Measurements from ENCODE around the gene BCAP29.
"Not testable (repeated sequence)": the region's sequence is repeated elsewhere in the genome, so short reads cannot be mapped to it uniquely, and the experiment has no call there.

BCAP29 gene, protein sequence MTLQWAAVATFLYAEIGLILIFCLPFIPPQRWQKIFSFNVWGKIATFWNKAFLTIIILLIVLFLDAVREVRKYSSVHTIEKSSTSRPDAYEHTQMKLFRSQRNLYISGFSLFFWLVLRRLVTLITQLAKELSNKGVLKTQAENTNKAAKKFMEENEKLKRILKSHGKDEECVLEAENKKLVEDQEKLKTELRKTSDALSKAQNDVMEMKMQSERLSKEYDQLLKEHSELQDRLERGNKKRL

DNA sequence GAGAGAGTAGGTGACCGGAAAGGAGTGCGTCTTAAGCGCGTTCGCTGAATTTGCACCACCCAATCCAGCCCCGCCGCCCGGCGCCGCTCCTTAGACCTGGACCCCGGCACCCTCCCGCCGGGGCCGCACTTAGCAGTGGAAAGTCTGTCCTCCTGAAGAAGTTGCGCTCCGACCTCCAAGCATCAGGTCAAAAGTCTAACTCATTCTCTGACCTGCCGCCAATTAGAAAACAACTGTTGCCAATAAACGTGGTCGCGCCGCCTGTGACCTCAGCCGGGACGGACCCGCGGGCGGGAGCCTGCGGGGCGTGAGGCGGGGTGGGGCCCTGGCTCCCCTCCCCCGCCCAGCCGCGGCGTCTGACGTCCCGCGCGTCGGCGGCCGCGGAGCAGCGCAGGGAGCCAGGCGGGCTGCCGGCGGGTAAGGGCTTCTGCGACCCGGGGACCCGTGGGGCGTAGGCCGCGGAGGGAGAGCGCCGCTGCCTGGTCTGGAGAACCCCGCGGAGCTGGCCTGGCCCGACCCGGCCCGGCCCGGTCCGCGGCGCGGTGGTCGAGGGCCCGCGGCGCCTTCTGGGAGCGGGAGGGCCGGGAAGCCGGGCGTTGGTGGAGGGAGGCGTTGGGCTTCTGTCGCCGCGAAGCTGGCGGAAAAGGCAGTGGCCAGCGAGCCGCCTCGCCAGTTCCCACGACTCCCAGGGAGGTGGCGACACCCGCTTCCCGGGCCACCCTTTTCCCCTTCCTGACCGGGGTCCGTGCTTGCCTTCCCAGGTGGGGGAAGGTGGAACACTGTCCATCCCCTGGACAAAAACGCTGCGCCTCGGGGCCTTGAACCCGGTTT lies at the start of gene BCAP29:
Gene BCAP29, plus strand, starts transcription at position 362 of the 831 bp plus-strand sequence. CDS start 527 bp downstream, outside the sequence.
- Mint-ChIP-seq H3K36me3 (ENCODE audit: low read depth) (peaks cover 11% of the 10 kb centered on the region), H3K9me3 (no peaks in the 10 kb centered on the region), H3K27me3 (ENCODE audit: low read depth) (no peaks in the 10 kb centered on the region), H3K4me1 (ENCODE audit: low read depth) (peaks cover 24% of the 10 kb centered on the region), H3K4me3 (peak within 1 kb of the TSS; percentile 89), H3K27ac (peak within 1 kb of the TSS; percentile 85)

DNA sequence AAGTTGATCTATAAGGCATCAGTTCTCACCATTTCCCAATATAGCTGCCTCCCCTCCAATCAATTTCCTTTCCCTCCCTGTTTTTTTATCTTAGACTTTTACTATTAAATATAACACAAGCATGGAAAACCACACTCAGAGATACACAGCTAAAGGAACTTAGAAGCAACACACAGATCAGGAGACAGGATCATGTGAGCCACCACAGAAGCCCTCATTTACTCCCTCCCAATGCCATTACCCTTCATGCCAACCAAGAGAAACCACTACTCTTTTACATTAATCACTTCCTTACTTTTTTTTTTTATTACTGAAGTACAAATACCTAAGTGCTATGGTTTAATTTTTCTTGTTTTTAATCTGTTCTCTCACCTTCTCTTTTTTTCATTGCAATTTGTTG lies 49.3 kb upstream of the BCAP29 start:
- no peaks in the 10 kb centered on the region for H3K27me3 Mint-ChIP-seq (ENCODE audit: low read depth)
- H3K27ac Mint-ChIP-seq: no peak overlapping the region
- H3K4me3 Mint-ChIP-seq: no peak overlapping the region
- peaks cover 23% of the 10 kb centered on the region for H3K36me3 Mint-ChIP-seq (ENCODE audit: low read depth)
- peaks cover 13% of the 10 kb centered on the region for H3K4me1 Mint-ChIP-seq (ENCODE audit: low read depth)
- H3K9me3 Mint-ChIP-seq: peaks cover 13% of the 10 kb centered on the region

DNA sequence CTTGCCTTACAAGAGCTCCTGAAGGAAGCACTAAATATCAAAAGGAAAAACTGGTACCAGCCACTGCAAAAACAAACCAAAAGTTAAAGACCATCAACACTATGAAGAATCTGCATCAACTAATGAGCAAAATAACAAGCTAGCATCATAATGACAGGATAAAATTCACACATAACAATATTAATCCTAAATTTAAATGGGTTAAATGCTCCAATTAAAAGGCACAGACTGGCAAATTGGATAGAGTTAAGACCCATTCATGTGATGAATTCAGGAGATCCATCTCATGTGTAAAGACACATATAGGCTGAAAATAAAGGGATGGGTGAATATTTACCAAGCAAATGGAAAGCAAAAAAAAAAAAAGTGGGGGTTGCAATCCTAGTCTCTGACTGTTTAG lies 45.9 kb upstream of the BCAP29 start:
- no peak overlapping the region for H3K4me3 Mint-ChIP-seq
- no peak overlapping the region for H3K27ac Mint-ChIP-seq
- H3K36me3 Mint-ChIP-seq (ENCODE audit: low read depth): peaks cover 31% of the 10 kb centered on the region
- H3K9me3 Mint-ChIP-seq: peaks cover 14% of the 10 kb centered on the region
- H3K27me3 Mint-ChIP-seq (ENCODE audit: low read depth): no peaks in the 10 kb centered on the region
- H3K4me1 Mint-ChIP-seq (ENCODE audit: low read depth): peaks cover 13% of the 10 kb centered on the region

DNA sequence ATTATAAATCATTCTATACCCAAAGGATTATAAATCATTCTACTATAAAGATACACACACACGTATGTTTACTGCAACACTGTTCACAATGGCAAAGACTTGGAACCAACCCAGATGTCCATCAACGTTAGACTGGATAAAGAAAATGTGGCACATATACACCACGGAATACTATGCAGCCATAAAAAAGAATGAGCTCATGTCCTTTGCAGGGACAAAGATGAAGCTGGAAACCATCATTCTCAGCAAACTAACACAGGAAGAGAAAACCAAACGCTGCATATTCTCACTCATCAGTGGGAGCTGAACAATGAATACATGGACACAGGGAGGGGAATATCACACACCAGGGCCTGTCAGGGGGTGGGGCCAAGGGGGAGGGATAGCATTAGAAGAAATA lies 42.8 kb upstream of the BCAP29 start:
- H3K27me3 Mint-ChIP-seq (ENCODE audit: low read depth); H3K4me3 Mint-ChIP-seq; H3K27ac Mint-ChIP-seq: not testable (repeated sequence)
- Mint-ChIP-seq H3K36me3 (ENCODE audit: low read depth) (peaks cover 34% of the 10 kb centered on the region), H3K4me1 (ENCODE audit: low read depth) (peaks cover 13% of the 10 kb centered on the region), H3K9me3 (peaks cover 14% of the 10 kb centered on the region)

DNA sequence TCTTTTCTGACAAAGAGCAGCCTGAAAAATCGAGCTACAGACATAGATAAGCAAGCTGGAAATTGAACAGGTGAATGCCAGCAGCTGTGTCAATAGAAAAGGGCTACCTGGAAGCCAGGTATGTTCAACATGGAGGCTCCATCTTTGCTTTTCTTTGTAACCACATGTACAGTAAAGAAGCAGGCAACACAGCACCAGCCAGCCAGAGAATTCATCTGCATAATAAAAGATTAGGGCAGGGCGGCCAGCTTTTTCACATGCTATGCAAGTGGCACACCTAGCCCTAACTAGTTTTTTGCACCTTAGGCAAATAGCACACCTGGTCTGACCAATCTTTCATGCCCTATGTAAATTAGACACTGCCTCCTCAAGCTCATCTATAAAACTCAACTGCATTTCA lies 42.0 kb upstream of the BCAP29 start:
- H3K36me3 Mint-ChIP-seq (ENCODE audit: low read depth): peaks cover 35% of the 10 kb centered on the region
- H3K27me3 Mint-ChIP-seq (ENCODE audit: low read depth): no peaks in the 10 kb centered on the region
- H3K4me3 Mint-ChIP-seq: no peak overlapping the region
- peaks cover 14% of the 10 kb centered on the region for H3K9me3 Mint-ChIP-seq
- H3K27ac Mint-ChIP-seq: no peak overlapping the region
- H3K4me1 Mint-ChIP-seq (ENCODE audit: low read depth): peaks cover 13% of the 10 kb centered on the region

DNA sequence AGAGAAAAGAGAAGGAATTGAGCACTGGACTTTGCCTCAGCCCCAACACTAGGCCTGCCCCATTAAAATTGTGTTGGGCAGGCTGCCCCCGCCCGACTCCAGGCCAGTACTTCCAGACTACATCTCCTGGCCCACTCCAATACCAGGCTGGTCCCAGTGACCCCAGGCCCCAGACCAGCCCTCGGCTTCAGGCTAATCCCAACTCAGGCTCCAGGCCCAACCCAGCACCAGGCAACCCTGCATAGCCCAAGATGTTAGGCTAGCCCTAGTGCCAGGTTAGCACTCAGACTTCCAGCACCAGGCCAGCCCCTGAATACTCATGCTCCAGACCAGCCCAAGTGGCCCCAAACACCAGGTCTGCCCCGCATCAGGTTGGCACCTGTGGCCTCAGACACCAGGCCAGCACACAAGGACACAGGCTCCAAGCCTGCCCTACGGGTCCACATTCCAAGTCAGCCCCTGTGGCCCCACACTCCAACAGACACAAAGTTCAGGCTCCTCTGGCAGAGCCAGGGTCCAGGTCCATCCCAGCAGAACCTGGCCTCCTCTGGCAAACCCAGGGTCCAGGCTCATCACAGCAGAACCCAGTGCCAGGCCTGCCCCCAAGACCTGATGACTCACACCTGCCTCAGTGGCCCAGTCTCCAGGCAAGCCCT lies 36.6 kb upstream of the BCAP29 start:
- Mint-ChIP-seq H3K27ac (no peak overlapping the region), H3K9me3 (peaks cover 25% of the 10 kb centered on the region), H3K4me3 (no peak overlapping the region), H3K36me3 (ENCODE audit: low read depth) (peaks cover 38% of the 10 kb centered on the region), H3K27me3 (ENCODE audit: low read depth) (no peaks in the 10 kb centered on the region), H3K4me1 (ENCODE audit: low read depth) (peaks cover 2% of the 10 kb centered on the region)

DNA sequence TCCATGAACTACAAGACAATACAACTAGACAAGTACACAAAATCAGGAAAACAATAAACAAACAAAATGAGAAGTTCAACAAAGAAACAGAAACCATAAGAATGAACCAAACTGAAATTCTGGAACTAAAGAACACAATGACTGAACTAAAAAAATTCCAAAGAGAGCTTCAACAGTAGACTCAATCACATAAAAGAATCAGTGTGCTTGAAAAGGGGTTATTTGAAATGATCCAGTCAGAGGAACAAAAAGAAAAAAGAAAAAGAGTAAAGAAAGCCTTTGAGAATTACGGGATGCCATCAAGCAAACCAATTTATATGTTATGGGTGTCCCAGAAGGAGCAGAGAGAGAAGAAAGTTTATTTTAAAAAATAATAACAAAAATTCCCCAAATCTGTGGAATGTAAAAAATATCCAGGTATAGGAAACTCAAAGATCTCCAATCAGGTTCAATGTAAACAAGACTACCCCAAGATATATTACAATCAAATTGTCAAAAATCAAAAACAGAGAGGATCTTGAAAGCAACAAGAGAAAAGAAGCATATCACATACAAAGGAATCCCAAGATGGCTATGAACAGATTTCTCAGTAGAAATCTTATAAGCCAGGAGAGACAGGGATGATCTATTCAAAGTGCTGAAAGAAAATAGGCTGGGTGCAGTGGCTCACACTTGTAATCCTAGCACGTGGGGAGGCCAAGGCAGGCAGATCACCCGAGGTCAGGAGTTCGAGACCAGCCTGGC lies 35.0 kb upstream of the BCAP29 start:
- H3K4me1 Mint-ChIP-seq (ENCODE audit: low read depth): no peaks in the 10 kb centered on the region
- no peak overlapping the region for H3K4me3 Mint-ChIP-seq
- peaks cover 25% of the 10 kb centered on the region for H3K9me3 Mint-ChIP-seq
- no peak overlapping the region for H3K27ac Mint-ChIP-seq
- H3K27me3 Mint-ChIP-seq (ENCODE audit: low read depth): no peaks in the 10 kb centered on the region
- H3K36me3 Mint-ChIP-seq (ENCODE audit: low read depth): peaks cover 41% of the 10 kb centered on the region

DNA sequence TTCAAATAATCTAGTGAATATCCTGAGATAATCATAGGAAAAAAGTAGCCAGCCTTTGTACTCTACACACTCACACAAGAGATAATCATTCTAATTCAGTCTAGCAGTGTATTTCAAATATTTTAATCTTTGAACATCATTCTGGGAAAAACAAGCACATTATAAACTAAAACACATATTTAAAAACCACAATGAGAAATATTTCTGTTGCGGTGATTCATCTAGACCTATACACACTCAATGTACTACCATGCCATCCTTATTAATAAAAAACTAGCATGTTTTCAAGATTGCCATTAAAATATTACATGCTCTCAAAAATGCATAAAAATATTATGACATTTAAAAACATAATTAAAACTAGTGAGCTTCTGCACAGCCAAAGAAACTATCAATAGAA lies 28.1 kb upstream of the BCAP29 start:
- peaks cover 4% of the 10 kb centered on the region for H3K9me3 Mint-ChIP-seq
- peaks cover 54% of the 10 kb centered on the region for H3K36me3 Mint-ChIP-seq (ENCODE audit: low read depth)
- peaks cover 17% of the 10 kb centered on the region for H3K4me1 Mint-ChIP-seq (ENCODE audit: low read depth)
- H3K4me3 Mint-ChIP-seq: no peak overlapping the region
- no peaks in the 10 kb centered on the region for H3K27me3 Mint-ChIP-seq (ENCODE audit: low read depth)
- H3K27ac Mint-ChIP-seq: no peak overlapping the region

DNA sequence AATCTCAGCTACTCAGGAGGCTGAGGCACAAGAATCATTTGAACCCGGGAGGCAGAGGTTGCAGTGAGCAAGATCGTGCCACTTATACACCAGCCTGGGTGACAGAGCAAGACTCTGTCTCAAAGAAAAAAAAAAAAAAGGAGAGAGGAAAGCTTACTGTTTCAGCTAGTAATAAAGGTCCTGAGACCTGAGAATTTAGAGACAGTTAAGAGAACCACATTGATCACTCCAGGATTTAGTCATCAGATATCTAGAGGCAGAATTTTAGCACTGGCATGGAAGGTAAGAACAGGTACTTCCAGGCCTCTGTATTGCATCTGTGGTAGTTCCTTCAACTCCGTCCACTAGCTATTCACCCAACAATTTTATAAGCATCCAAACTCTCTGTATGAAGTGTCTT lies 24.2 kb upstream of the BCAP29 start:
- Mint-ChIP-seq H3K36me3 (ENCODE audit: low read depth) (peaks cover 37% of the 10 kb centered on the region), H3K27me3 (ENCODE audit: low read depth) (no peaks in the 10 kb centered on the region)

DNA sequence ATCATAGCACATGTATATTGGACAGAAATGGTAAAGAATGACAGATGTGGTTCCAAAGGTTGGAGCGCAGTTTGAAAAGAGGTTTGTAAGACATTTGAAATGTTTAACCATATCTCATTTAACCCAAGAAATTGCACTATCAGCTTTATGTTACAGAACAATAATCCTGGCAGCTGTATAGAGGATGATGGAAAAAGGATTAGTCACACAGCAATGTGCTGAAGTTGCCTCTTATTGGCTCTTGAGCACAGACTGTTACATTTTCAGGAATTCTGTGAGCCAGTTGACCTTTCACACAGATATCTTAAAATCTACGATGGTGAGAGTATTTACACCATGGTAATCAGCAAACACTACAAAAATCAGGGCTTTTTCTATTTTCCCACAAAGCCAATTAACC lies 20.2 kb upstream of the BCAP29 start:
- Mint-ChIP-seq H3K36me3 (ENCODE audit: low read depth) (peaks cover 18% of the 10 kb centered on the region), H3K4me3 (peak overlapping the region; percentile 35), H3K27ac (peak overlapping the region; percentile 70), H3K9me3 (no peaks in the 10 kb centered on the region), H3K4me1 (ENCODE audit: low read depth) (peaks cover 53% of the 10 kb centered on the region), H3K27me3 (ENCODE audit: low read depth) (no peaks in the 10 kb centered on the region)

More for the DNA sequence above, 24.2 kb upstream of the BCAP29 start:
- Mint-ChIP-seq H3K9me3 (no peaks in the 10 kb centered on the region), H3K4me3 (no peak overlapping the region), H3K27ac (no peak overlapping the region), H3K4me1 (ENCODE audit: low read depth) (peaks cover 35% of the 10 kb centered on the region)

DNA sequence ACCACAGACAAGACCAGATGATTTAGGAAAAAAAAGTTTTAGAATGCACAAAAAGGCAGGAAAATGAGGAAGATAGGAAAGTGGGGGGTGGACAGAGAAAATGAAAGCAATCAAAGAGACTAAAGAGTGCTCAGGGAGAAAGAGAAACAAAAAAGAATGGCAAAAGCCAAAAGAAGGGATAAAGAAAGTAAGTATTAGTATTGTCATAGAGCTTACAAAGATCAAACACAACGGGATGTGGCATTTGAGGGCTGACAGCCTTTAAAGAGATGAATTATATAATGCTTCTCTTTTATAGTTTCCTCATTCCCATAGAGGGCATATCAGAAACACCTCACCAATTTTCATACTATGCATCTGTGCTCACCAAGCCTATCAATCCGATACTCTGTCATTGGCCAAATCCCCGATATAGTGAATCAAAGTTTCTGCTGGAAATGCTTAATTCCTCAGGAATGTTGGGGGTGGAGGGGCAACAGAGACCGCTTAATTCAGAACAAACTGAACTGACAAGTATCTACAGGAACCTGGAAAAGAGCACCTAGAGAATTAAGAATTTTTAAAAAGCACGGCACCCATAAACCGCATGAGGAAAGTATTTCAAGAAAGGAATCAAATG lies 19.0 kb upstream of the BCAP29 start:
- H3K9me3 Mint-ChIP-seq: no peaks in the 10 kb centered on the region
- H3K36me3 Mint-ChIP-seq (ENCODE audit: low read depth): peaks cover 11% of the 10 kb centered on the region
- H3K27me3 Mint-ChIP-seq (ENCODE audit: low read depth): no peaks in the 10 kb centered on the region
- H3K27ac Mint-ChIP-seq: peak overlapping the region; percentile 70
- peak overlapping the region; percentile 56 for H3K4me3 Mint-ChIP-seq
- H3K4me1 Mint-ChIP-seq (ENCODE audit: low read depth): peaks cover 52% of the 10 kb centered on the region

DNA sequence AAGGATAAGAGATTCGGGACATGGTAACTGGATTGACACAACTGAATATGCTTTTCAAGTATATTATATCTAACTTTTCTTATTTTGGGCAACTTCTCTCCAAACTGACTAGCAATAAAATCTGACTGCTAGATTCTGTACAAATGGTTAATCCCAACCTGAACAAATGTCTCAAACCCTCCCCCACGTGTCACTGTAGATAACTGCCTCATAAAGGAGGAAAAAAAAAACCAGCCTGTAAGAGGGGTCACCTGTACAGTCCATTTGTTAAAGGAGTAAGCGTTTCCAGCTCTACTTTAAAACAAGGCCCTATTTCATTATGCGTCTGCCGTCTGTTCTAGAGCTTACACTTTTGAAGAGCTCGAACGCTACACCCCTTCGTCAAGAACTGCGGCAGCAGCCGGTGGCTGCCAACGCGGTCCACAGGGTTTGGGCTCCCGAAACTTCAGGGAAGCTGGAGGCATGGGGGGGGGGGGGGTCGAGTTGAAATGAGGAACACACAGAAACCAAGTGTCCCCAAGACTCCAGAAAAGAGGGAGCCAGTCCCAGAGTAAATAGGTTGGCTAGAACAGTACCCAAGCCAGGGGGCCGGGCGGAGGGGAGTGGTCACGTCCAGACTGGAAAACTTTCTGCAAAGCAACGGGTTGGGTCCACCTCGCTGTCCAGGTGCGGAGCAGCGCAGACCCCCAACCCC lies 16.8 kb upstream of the BCAP29 start:
- Mint-ChIP-seq H3K4me3 (peak overlapping the region; percentile 83), H3K27me3 (ENCODE audit: low read depth) (no peaks in the 10 kb centered on the region), H3K9me3 (no peaks in the 10 kb centered on the region), H3K4me1 (ENCODE audit: low read depth) (peaks cover 50% of the 10 kb centered on the region), H3K36me3 (ENCODE audit: low read depth) (peaks cover 9% of the 10 kb centered on the region), H3K27ac (peak overlapping the region; percentile 88)

DNA sequence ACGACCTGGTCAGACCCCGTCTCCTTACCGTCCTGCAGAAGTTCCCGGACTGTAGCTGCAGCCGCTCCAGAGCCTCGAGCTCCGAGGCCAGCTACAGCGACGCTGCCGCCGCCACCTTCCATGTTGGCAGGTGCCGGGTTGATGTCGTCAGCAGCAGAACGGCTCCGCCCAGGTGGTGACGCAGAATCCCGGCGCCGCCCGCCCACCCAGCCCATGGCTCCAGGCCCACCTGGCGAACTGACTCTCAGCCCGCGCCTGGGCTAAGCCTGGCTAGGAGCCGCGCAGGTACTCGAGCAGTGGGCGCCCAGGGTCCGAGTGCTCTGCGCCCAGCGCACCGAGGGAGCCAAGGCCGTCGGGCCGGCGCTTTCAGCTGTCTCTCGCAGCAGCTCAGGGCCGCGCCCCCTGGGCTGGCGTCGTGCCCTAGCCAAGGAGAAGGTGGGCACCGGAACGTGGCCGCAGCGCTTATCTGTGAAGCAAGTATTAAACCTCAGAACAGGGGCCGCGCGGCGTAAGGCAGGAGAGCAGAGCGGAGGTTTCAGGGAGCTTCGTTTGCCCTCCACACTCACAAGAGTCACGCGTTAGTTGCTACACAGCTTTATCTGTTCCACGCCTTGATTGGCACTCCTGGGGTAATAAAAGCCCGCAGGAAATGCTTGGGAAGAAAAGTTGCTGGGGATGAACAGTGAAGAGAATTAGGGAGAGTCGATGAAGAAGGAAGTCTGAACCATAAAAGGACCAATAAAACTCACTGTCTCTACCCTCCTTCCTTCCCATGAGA lies 16.1 kb upstream of the BCAP29 start, which contains the start of the genes COG5 and DUS4L:
Gene COG5, minus strand, starts transcription at position 146 of the 778 bp plus-strand sequence. Its CDS starts 24 bp downstream, at position 122.
Gene DUS4L, plus strand, starts transcription at position 197 of the 778 bp plus-strand sequence. CDS start 3,100 bp downstream, outside the sequence.
- peaks cover 9% of the 10 kb centered on the region for H3K36me3 Mint-ChIP-seq (ENCODE audit: low read depth)
- H3K27me3 Mint-ChIP-seq (ENCODE audit: low read depth): no peaks in the 10 kb centered on the region
- H3K27ac Mint-ChIP-seq: peak within 1 kb of the TSS; percentile 93
- H3K4me1 Mint-ChIP-seq (ENCODE audit: low read depth): peaks cover 50% of the 10 kb centered on the region
- no peaks in the 10 kb centered on the region for H3K9me3 Mint-ChIP-seq
- peak within 1 kb of the TSS; percentile 83 for H3K4me3 Mint-ChIP-seq

Measured in T-helper 1 cell treated with Interleukin-12 subunit alpha and Interleukin-12 subunit beta and Interleukin-4 antibody, amounts not matched to agents 30 μg/mL and 1 μg/mL, for 36 hours (primary cell).